Neural cell (in vitro differentiated cells): ENCODE data around the gene CMTM6. TPM values are rescaled to one million over a fixed set of nuclear protein-coding genes. Genes with fewer than 3 reads are reported as not detected.

Source experiments
- H2AFZ ChIP-seq: fragments of 200-600, 300-800 bp; sonication (generic), shearing (Covaris generic); 2 replicates; pipeline ENCODE4 v1.6.0; 2014; ENCODE audit warnings: low read depth, mild to moderate bottlenecking, antibody characterized with exemption, low read length, moderate library complexity
- H3F3A ChIP-seq: fragments of 200-600 bp; shearing (Covaris generic); 2 replicates; pipeline ENCODE4 v1.6.1; 2016; ENCODE audit warnings: mild to moderate bottlenecking, moderate library complexity, mixed read lengths, antibody characterized with exemption, low read length; ENCODE audit not compliant: insufficient read depth, poor library complexity, severe bottlenecking
- H3K27ac ChIP-seq: fragments of 200-600, 300-800 bp; sonication (generic), shearing (Covaris generic); 2 replicates; pipeline ENCODE4 v1.5.1; 2014; ENCODE audit warnings: mild to moderate bottlenecking, low read length, moderate library complexity
- H3K27me3 ChIP-seq: fragments of 300-800, 200-600 bp; sonication (generic), shearing (Covaris generic); 2 replicates; pipeline ENCODE4 v1.6.0; 2014; ENCODE audit warnings: mild to moderate bottlenecking, low read depth, low read length, moderate library complexity; ENCODE audit not compliant: insufficient read depth
- H3K36me3 ChIP-seq: fragments of 300-800, 200-600 bp; sonication (generic), shearing (Covaris generic); 2 replicates; pipeline ENCODE4 v1.5.1; 2014; ENCODE audit warnings: mild to moderate bottlenecking, antibody characterized with exemption, low read length, moderate library complexity; ENCODE audit not compliant: insufficient read depth
- H3K4me2 ChIP-seq: fragments of 300-800, 200-600 bp; sonication (generic), shearing (Covaris generic); 2 replicates; pipeline ENCODE4 v1.6.0; 2014; ENCODE audit warnings: mild to moderate bottlenecking, low read length
- H3K4me3 ChIP-seq: fragments of 300-800, 200-600 bp; sonication (generic), shearing (Covaris generic); 2 replicates; pipeline ENCODE4 v1.5.1; 2014; ENCODE audit warnings: mild to moderate bottlenecking, low read length, moderate library complexity
- H3K79me2 ChIP-seq: fragments of 200-600 bp; shearing (Covaris generic); replicated peaks from 2 replicates; pipeline ENCODE4 v1.6.0; 2014; ENCODE audit warnings: mild to moderate bottlenecking, low read length, moderate library complexity; ENCODE audit not compliant: insufficient read depth
- H3K9ac ChIP-seq: fragments of 300-800, 200-600 bp; sonication (generic), shearing (Covaris generic); 2 replicates; pipeline ENCODE4 v1.6.1; 2016; ENCODE audit warnings: mild to moderate bottlenecking, low read length, mixed read lengths
- H3K9me2 ChIP-seq: fragments of 200-600 bp; shearing (Covaris generic); 2 replicates; pipeline ENCODE4 v1.6.1; 2016; ENCODE audit warnings: mild to moderate bottlenecking, low read length, mixed read lengths; ENCODE audit not compliant: insufficient read depth
- H3K9me3 ChIP-seq: fragments of 200-600, 300-800 bp; sonication (generic), shearing (Covaris generic); 2 replicates; pipeline ENCODE4 v1.6.1; 2016; ENCODE audit warnings: mild to moderate bottlenecking, mixed run types, low read length, moderate library complexity, mixed read lengths
- H4K20me1 ChIP-seq: fragments of 200-600 bp; shearing (Covaris generic); 2 replicates; pipeline ENCODE4 v1.6.1; 2016; ENCODE audit warnings: mild to moderate bottlenecking, mixed run types; ENCODE audit not compliant: insufficient read depth
- EP300 ChIP-seq: fragments of 450-650 bp; conservative IDR thresholded peaks from 2 replicates; pipeline ENCODE4 v1.6.1; 2014; ENCODE audit warnings: antibody characterized with exemption, mild to moderate bottlenecking, moderate library complexity; ENCODE audit not compliant: poor library complexity, severe bottlenecking
- EZH2 ChIP-seq: fragments of 200-600, 300-800 bp; shearing (Covaris generic), sonication (generic); IDR thresholded peaks from 2 replicates; pipeline ENCODE4 v1.6.1; 2014; ENCODE audit warnings: antibody characterized with exemption, low read length, borderline replicate concordance, mild to moderate bottlenecking; ENCODE audit not compliant: insufficient read depth, poor library complexity, severe bottlenecking
- MXI1 ChIP-seq: fragments of 450-650 bp; conservative IDR thresholded peaks from 2 replicates; pipeline ENCODE4 v1.6.1; 2014; ENCODE audit warnings: antibody characterized with exemption, mild to moderate bottlenecking; ENCODE audit not compliant: poor library complexity, severe bottlenecking
- POLR2AphosphoS5 ChIP-seq: IDR thresholded peaks from 2 replicates; pipeline ENCODE4 v1.6.1; 2012
- RAD21 ChIP-seq: fragments of 450-650 bp; conservative IDR thresholded peaks from 2 replicates; pipeline ENCODE4 v1.6.1; 2014; ENCODE audit warnings: antibody characterized with exemption, mild to moderate bottlenecking, moderate library complexity
- SMC3 ChIP-seq: fragments of 450-650 bp; conservative IDR thresholded peaks from 2 replicates; pipeline ENCODE4 v1.6.1; 2014; ENCODE audit warnings: antibody characterized with exemption, mild to moderate bottlenecking, moderate library complexity; ENCODE audit not compliant: poor library complexity
- TAF1 ChIP-seq: IDR thresholded peaks from 2 replicates; pipeline ENCODE4 v1.6.1; 2012; ENCODE audit warnings: low read depth
- polyA plus RNA-seq: library from polyadenylated mRNA; depleted of rRNA; stranded (reverse); fragments of >200 nt; gene quantifications from 2 replicates; pipeline ENCODE4 v1.2.3, GENCODE V29; 2014
- small RNA-seq, 3 experiments: library from RNA; depleted of rRNA; stranded (forward); fragments of <200 nt; gene quantifications; one replicate each; pipeline ENCODE3, GENCODE V24; 2012
- TF ChIP-seq, protein P1 (sequence below): fragments of 450-650 bp; IDR thresholded peaks from 2 replicates; pipeline ENCODE4 v1.5.1; 2014; ENCODE audit warnings: antibody characterized with exemption, mild to moderate bottlenecking, moderate library complexity; ENCODE audit not compliant: poor library complexity, severe bottlenecking
- TF ChIP-seq, protein P2 (sequence below): IDR thresholded peaks from 2 replicates; pipeline ENCODE4 v1.6.1; 2012; ENCODE audit warnings: borderline replicate concordance

CMTM6 gene
- polyA plus RNA-seq, 1 donor from 2014 or later, result 12.8 TPM

DNA sequence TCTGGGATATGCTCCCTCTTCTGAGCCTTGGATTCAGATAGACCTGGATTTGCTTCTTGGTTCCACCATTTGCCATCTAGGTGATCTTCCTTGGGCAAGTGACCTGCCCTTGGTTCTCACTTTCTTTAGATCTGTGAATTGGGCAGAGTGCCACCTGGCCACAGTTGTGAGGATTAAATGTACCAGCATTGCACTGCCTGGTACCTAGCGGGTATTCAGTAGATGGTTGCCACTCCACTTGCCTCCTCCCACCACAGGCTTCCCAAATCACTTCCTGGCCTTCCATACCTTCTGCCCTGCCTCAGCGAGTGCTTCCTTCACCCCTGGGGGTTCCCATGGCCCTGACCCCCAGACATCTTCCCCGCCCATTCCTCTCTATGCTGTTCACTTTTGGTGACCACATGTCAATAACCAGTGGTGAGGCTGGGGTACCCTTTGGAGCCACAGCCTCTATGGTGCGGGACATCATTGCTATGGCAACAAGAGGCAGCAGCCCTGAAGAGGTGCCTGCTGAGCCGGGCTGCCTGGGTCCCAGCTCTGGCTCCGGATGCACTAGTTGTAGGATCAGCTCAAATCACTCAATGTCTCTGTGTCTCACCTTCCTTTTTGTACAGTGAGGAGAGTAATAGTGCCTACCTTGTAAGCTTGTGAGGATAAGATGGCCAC, 70.5 kb downstream of the CMTM6 start:
- H3K79me2 ChIP-seq, result no peaks in the 10 kb centered on the region
- H3K27me3 ChIP-seq, result no peaks in the 10 kb centered on the region
- no peak overlapping the region for H3K4me3 ChIP-seq
- H3K36me3 ChIP-seq, result no peaks in the 10 kb centered on the region
- no peaks in the 10 kb centered on the region for H3K9me2 ChIP-seq
- no peak overlapping the region for H3K27ac ChIP-seq
- no peaks in the 10 kb centered on the region for H3F3A ChIP-seq
- no peak overlapping the region for H2AFZ ChIP-seq
- H3K4me2 ChIP-seq, result no peak overlapping the region
- TF ChIP-seq SMC3 (no peak), MXI1 (no peak), TAF1 (no peak), EP300 (no peak), RAD21 (no peak), POLR2AphosphoS5 (no peak), EZH2 (no peak)
- TF ChIP-seq, protein P1, sequence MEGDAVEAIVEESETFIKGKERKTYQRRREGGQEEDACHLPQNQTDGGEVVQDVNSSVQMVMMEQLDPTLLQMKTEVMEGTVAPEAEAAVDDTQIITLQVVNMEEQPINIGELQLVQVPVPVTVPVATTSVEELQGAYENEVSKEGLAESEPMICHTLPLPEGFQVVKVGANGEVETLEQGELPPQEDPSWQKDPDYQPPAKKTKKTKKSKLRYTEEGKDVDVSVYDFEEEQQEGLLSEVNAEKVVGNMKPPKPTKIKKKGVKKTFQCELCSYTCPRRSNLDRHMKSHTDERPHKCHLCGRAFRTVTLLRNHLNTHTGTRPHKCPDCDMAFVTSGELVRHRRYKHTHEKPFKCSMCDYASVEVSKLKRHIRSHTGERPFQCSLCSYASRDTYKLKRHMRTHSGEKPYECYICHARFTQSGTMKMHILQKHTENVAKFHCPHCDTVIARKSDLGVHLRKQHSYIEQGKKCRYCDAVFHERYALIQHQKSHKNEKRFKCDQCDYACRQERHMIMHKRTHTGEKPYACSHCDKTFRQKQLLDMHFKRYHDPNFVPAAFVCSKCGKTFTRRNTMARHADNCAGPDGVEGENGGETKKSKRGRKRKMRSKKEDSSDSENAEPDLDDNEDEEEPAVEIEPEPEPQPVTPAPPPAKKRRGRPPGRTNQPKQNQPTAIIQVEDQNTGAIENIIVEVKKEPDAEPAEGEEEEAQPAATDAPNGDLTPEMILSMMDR, result no peak
- H3K9me3 ChIP-seq, result no peaks in the 10 kb centered on the region
- no peak overlapping the region for H3K9ac ChIP-seq
- H4K20me1 ChIP-seq, result no peaks in the 10 kb centered on the region

DNA sequence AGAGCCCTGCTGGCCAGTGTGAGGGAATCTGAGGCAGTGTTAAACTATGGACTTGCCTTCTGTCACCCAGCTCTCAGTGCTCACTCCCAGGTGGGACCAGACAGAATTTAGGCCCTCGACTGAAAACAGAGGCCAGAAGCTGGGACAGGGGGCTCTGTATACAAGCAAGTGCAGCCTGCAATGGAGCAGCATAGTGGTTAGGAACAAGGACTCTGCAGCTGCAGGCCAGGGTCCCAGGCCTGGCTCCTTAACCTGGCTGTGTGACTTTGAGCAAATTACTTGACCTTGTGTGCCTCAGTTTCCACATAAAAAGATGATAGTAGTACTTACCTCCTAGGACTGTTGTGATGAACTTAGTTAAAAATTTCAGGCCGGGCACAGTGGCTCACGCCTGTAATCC, 71.2 kb downstream of the CMTM6 start:
- Histone ChIP-seq H3K79me2 (no peaks in the 10 kb centered on the region), H3F3A (no peaks in the 10 kb centered on the region), H3K4me2 (no peak overlapping the region), H2AFZ (no peak overlapping the region), H3K27me3 (no peaks in the 10 kb centered on the region), H3K36me3 (no peaks in the 10 kb centered on the region), H3K9ac (no peak overlapping the region), H3K4me3 (no peak overlapping the region), H4K20me1 (no peaks in the 10 kb centered on the region), H3K9me3 (no peaks in the 10 kb centered on the region), H3K9me2 (no peaks in the 10 kb centered on the region), H3K27ac (no peak overlapping the region)
- TF ChIP-seq MXI1, result no peak
- no peak for TF ChIP-seq RAD21
- TF ChIP-seq SMC3, result no peak
- TF ChIP-seq, protein P1, result no peak
- no peak for TF ChIP-seq EP300
- no peak for TF ChIP-seq POLR2AphosphoS5
- TF ChIP-seq EZH2, result no peak
- TF ChIP-seq, protein P2, sequence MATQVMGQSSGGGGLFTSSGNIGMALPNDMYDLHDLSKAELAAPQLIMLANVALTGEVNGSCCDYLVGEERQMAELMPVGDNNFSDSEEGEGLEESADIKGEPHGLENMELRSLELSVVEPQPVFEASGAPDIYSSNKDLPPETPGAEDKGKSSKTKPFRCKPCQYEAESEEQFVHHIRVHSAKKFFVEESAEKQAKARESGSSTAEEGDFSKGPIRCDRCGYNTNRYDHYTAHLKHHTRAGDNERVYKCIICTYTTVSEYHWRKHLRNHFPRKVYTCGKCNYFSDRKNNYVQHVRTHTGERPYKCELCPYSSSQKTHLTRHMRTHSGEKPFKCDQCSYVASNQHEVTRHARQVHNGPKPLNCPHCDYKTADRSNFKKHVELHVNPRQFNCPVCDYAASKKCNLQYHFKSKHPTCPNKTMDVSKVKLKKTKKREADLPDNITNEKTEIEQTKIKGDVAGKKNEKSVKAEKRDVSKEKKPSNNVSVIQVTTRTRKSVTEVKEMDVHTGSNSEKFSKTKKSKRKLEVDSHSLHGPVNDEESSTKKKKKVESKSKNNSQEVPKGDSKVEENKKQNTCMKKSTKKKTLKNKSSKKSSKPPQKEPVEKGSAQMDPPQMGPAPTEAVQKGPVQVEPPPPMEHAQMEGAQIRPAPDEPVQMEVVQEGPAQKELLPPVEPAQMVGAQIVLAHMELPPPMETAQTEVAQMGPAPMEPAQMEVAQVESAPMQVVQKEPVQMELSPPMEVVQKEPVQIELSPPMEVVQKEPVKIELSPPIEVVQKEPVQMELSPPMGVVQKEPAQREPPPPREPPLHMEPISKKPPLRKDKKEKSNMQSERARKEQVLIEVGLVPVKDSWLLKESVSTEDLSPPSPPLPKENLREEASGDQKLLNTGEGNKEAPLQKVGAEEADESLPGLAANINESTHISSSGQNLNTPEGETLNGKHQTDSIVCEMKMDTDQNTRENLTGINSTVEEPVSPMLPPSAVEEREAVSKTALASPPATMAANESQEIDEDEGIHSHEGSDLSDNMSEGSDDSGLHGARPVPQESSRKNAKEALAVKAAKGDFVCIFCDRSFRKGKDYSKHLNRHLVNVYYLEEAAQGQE, result no peak

Small RNA genes lying within 50 kb of the gene (small RNA-seq; reads per million reads assigned to genes)
- 0 to 4.4 (median 2.2) reads per million in 3 experiments for gene MIR548AY

Other genes with a start within 250 kb of the CMTM6 start
- gene CMTM7, start 111.0 kb downstream of the CMTM6 start, polyA plus RNA-seq, result 0.57 TPM in 1 of 2 replicates, not detected in the other
- 88.6 and 94.5 TPM in 2 replicates for gene DYNC1LI1, start 68.0 kb upstream of the CMTM6 start, polyA plus RNA-seq
- gene CNOT10, start 182.3 kb upstream of the CMTM6 start, polyA plus RNA-seq, result 48.8 and 53.8 TPM in 2 replicates